CD4-positive, alpha-beta memory T cell (primary cell): ENCODE results near the gene GMIP. TPM values are rescaled to one million over a fixed set of nuclear protein-coding genes. Genes with fewer than 3 reads are reported as not detected.
A peak's percentile ranks its signal among the peaks of the same experiment; 100 is the strongest.

Experiments
- CTCF ChIA-PET: fragments of 350-600 bp; sonication (Branson Sonifier 250); formaldehyde crosslinking; loops from one replicate; lab custom pipeline; 2021; ENCODE audit warnings: inconsistent platforms; ENCODE audit not compliant: partially characterized antibody; lab: Charles Lee
- POLR2A ChIA-PET: fragments of 350-600 bp; sonication (Branson Sonifier 250); formaldehyde crosslinking; loops from one replicate; lab custom pipeline; 2021; ENCODE audit not compliant: partially characterized antibody; lab: Charles Lee
- DNase-seq, 5 donors: peaks; one replicate each; pipeline versions ENCODE4 v3.0.0 to v3.0.0-alpha.2; 2020 to 2022; ENCODE audit warnings: mixed read lengths in 1 of 5
- H3K27ac ChIP-seq: one replicate; pipeline ENCODE4 v1.7.0; 2013; ENCODE audit warnings: low read depth, low read length
- H3K27me3 ChIP-seq: 2 replicates; pipeline ENCODE4 v1.7.0; 2013; ENCODE audit warnings: mild to moderate bottlenecking, low read length, moderate library complexity; ENCODE audit not compliant: insufficient read depth
- H3K36me3 ChIP-seq: 2 replicates; pipeline ENCODE4 v1.7.0; 2013; ENCODE audit warnings: mild to moderate bottlenecking, low read length, moderate library complexity; ENCODE audit not compliant: insufficient read depth
- H3K4me1 ChIP-seq: 2 replicates; pipeline ENCODE4 v1.7.0; 2013; ENCODE audit warnings: mild to moderate bottlenecking, low read length, moderate library complexity; ENCODE audit not compliant: insufficient read depth
- H3K4me3 ChIP-seq, 2 donors: one replicate each; pipeline ENCODE4 v1.7.0; 2013; ENCODE audit warnings: low read length in 2 of 2, mild to moderate bottlenecking in 1 of 2
- H3K9me3 ChIP-seq, 2 donors: one replicate each; pipeline ENCODE4 v1.7.0; 2013; ENCODE audit warnings: low read length in 2 of 2, control low read depth in 1 of 2; ENCODE audit not compliant: control insufficient read depth in 1 of 2
- H3K27ac Mint-ChIP-seq, 7 donors: one replicate each; pipeline ENCODE4 v1.8.0; 2020 to 2021; ENCODE audit warnings: mixed read lengths in 7 of 7, mild to moderate bottlenecking in 6 of 7, inconsistent platforms in 3 of 7, moderate library complexity in 3 of 7
- H3K27me3 Mint-ChIP-seq, 2 donors: one replicate each; pipeline ENCODE4 v1.8.0; 2020 to 2021; ENCODE audit warnings: mixed read lengths in 2 of 2
- H3K36me3 Mint-ChIP-seq, 2 donors: one replicate each; pipeline ENCODE4 v1.8.0; 2020 to 2021; ENCODE audit warnings: mixed read lengths in 2 of 2, inconsistent platforms in 1 of 2, mild to moderate bottlenecking in 1 of 2
- H3K4me1 Mint-ChIP-seq, 4 donors: one replicate each; pipeline ENCODE4 v1.8.0; 2020 to 2021; ENCODE audit warnings: mixed read lengths in 4 of 4, mild to moderate bottlenecking in 1 of 4
- H3K4me3 Mint-ChIP-seq, 8 donors: one replicate each; pipeline ENCODE4 v1.8.0; 2020 to 2021; ENCODE audit warnings: mixed read lengths in 8 of 8, mild to moderate bottlenecking in 7 of 8, moderate library complexity in 6 of 8, inconsistent platforms in 3 of 8
- H3K9me3 Mint-ChIP-seq, 8 donors: one replicate each; pipeline ENCODE4 v1.8.0; 2020 to 2021; ENCODE audit warnings: mixed read lengths in 8 of 8, mild to moderate bottlenecking in 5 of 8, inconsistent platforms in 3 of 8, moderate library complexity in 1 of 8
- intact Hi-C: fragments of 100-400 bp; cut with micrococcal nuclease; formaldehyde crosslinking; loops from one replicate; pipeline ENCODE4 v1.15.1; 2023
- polyA plus RNA-seq, 2 donors: library from polyadenylated mRNA; unstranded; fragments of 300-500 nt; fragmentation: Illumina TruSeq; gene quantifications; one replicate each; pipeline ENCODE4 v1.2.3, GENCODE V29; 2021
- total RNA-seq, 2 experiments: library from RNA; stranded (reverse); gene quantifications; one replicate each; pipeline ENCODE4 v1.2.3, GENCODE V29; 2021

Gene GMIP
- total and polyA plus RNA-seq, 4 experiments from 2014 or later = 28.4 to 105 (median 75.2) TPM

DNA sequence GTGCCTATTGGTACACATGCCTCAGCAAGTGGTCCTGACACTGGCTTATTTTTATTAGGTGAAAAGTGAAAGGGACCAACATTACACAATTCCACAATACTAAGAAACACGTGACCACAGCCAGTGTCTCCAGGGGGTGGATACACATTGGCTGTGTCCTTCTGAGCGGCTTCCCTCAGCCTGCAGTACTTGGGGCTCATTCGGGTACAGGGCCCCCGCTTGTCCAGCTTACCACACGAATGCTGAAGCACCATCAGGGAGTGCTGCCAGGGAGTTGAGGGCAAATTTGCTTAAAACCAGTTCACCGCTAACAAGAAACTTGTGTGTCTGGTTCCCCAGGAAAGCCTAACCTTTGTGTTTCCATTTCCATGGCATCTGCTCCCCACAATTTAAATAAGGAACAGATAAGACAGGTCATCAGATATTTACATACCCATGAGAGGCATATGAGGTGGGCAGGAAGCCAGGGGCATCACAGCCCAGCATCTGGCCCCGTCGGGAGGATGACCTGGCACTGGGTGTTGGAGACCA is 48.2 kb downstream of the GMIP start:
- peaks cover 83% of the 10 kb centered on the region for H3K4me1 ChIP-seq
- CTCF ChIA-PET = no interaction called here
- no peak overlapping the region for H3K4me3 ChIP-seq
- intact Hi-C loops = loop anchor here (5.0 kb wide), 1 partner anchor 37 kb away; no protein-coding TSS in a partner anchor
- H3K27ac Mint-ChIP-seq = peak overlapping the region; percentile 81 to 95 (median 93)
- H3K4me3 Mint-ChIP-seq = peak overlapping the region in 1 of 8 donors; percentile 17
- peaks cover 5% of the 10 kb centered on the region for H3K36me3 ChIP-seq
- H3K27ac ChIP-seq = no peak overlapping the region
- peaks cover 38 to 83% (median 56%) of the 10 kb centered on the region in 4 donors for H3K4me1 Mint-ChIP-seq
- no peaks in the 10 kb centered on the region for H3K27me3 ChIP-seq
- peak in 1 of 5 donors; percentile 27 for DNase-seq
- H3K36me3 Mint-ChIP-seq = peaks cover 13 to 47% of the 10 kb centered on the region in 2 donors
- no peaks in the 10 kb centered on the region for H3K27me3 Mint-ChIP-seq
- H3K9me3 ChIP-seq = no peaks in the 10 kb centered on the region
- POLR2A ChIA-PET = interaction anchor here (1.4 to 2.6 kb wide), 2 partner anchors 17 to 24 kb away, joined by 3 to 11 read pairs; partner anchors contain the start of gene PBX4
- peaks cover 0 to 2% (median 0%) of the 10 kb centered on the region in 8 donors for H3K9me3 Mint-ChIP-seq

DNA sequence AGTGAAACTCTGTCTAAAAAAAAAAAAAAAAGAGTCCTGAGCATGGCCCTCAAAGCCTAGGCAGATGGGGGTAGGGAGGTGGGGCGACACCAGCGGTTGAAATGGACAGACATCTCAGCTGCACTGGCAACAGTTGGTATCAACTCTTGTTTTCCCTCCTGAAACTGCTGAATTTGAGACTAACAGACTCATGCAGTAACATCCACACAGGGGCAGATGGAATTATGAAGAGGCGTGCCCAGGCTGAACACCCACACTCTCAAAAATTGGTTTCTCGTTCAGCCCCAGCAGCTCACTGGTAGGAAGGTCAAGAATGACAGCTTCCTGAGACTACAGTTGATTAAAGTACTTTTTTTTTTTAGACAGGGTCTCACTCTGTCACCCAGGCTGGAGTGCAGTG is 49.1 kb downstream of the GMIP start:
- POLR2A ChIA-PET = interaction anchor here (1.2 to 1.4 kb wide), 2 partner anchors 12 to 18 kb away, joined by 3 to 5 read pairs; no protein-coding TSS in a partner anchor

DNA sequence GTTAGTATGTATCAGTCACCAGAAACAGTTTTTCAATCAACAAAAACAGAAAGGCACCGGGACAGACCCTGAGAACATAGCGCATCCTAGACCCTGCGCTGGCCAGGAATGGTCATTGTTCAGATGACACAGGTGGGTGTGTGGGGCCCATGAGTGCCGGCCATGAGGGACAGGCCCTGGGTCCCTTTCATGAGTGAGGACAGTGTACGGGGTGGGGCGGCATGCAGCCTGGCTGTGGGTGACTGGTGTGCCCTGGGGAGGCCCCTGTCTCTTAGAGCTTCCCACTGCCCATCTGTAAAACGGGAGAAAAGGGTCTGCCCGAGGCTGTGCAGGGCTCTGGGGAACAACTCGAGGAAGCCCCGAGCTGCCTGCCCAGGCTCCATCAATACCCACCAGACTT is 50.8 kb downstream of the GMIP start:
- CTCF ChIA-PET = interaction anchor here (2.0 to 4.5 kb wide), 2 partner anchors 13 to 61 kb away, joined by 10 to 22 read pairs; no protein-coding TSS in a partner anchor
- Mint-ChIP-seq H3K4me3 (peak overlapping the region in 1 of 8 donors; percentile 21), H3K27me3 (no peaks in the 10 kb centered on the region), H3K9me3 (peaks cover 0 to 2% (median 0%) of the 10 kb centered on the region in 8 donors), H3K27ac (peak overlapping the region; percentile 75 to 98 (median 95)), H3K36me3 (peaks cover 16 to 39% of the 10 kb centered on the region in 2 donors), H3K4me1 (peaks cover 38 to 84% (median 61%) of the 10 kb centered on the region in 4 donors)
- peak in 1 of 5 donors; percentile 24 for DNase-seq
- Histone ChIP-seq H3K4me1 (peaks cover 84% of the 10 kb centered on the region), H3K36me3 (peaks cover 5% of the 10 kb centered on the region), H3K27me3 (no peaks in the 10 kb centered on the region), H3K27ac (peak overlapping the region; percentile 90), H3K9me3 (no peaks in the 10 kb centered on the region), H3K4me3 (no peak overlapping the region)
- POLR2A ChIA-PET = interaction anchor here (2.2 to 7.4 kb wide), 3 partner anchors 8 to 77 kb away, joined by 13 to 63 read pairs (median 27); partner anchors contain the start of gene ZNF101
- intact Hi-C loops = no loop called here

More for the DNA sequence above, 49.1 kb downstream of the GMIP start:
- H3K27me3 ChIP-seq = no peaks in the 10 kb centered on the region
- intact Hi-C loops = no loop called here
- peaks cover 5% of the 10 kb centered on the region for H3K36me3 ChIP-seq
- Mint-ChIP-seq H3K4me3 (peak overlapping the region in 1 of 8 donors; percentile 57), H3K9me3 (peaks cover 0 to 2% (median 0%) of the 10 kb centered on the region in 8 donors), H3K4me1 (peaks cover 43 to 86% (median 61%) of the 10 kb centered on the region in 4 donors), H3K27ac (peak overlapping the region in 6 of 7 donors; percentile 37 to 93 (median 79)), H3K36me3 (peaks cover 13 to 48% of the 10 kb centered on the region in 2 donors), H3K27me3 (no peaks in the 10 kb centered on the region)
- peaks cover 83% of the 10 kb centered on the region for H3K4me1 ChIP-seq
- no peaks in the 10 kb centered on the region for H3K9me3 ChIP-seq
- CTCF ChIA-PET = no interaction called here
- DNase-seq = peak in 1 of 5 donors; percentile 24
- no peak overlapping the region for H3K4me3 ChIP-seq
- H3K27ac ChIP-seq = no peak overlapping the region

DNA sequence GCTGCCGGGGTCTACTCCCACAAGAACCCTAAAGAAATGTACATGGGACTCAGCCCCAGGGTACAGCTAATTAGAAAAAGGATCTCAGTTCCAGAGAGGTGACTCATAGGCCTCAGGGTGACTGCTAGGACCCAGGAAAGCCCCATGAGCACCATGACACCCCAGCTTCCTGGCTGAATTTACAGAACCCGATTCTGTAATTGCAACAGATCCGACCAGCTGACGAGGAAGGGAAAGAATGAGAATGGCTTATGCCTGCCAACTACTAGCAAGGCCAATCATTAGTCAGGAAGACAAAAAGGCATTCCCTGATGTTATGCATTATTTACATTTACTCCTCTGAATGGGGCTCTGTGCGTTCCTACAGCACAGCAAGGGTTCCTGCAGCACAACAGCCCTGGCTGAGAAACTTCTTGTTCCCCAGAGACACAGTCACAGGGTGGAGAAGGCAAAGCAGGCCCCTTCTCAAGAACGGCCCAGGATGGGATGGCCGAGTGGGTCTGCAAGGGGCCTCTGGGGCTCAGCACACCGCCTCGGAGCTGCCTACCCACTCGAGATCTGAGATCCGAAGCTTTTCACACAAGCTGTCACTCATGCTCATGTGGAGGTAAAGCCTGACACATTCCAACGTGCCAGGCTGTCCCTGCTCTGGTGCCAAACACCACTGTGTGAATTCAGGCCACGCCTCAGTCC is 52.2 kb downstream of the GMIP start:
- peak; percentile 63 to 96 (median 69) for DNase-seq
- Mint-ChIP-seq H3K4me1 (peaks cover 30 to 74% (median 52%) of the 10 kb centered on the region in 4 donors), H3K9me3 (no peaks in the 10 kb centered on the region), H3K4me3 (peak overlapping the region in 7 of 8 donors; percentile 28 to 88 (median 62)), H3K27ac (peak overlapping the region; percentile 92 to 98 (median 96)), H3K36me3 (peaks cover 14 to 30% of the 10 kb centered on the region in 2 donors), H3K27me3 (no peaks in the 10 kb centered on the region)
- no peaks in the 10 kb centered on the region for H3K9me3 ChIP-seq
- POLR2A ChIA-PET = interaction anchor here (0.9 to 7.4 kb wide), 14 partner anchors 9 to 86 kb away, joined by 3 to 63 read pairs (median 5); partner anchors contain the start of genes GMIP, LPAR2, PBX4 and ZNF101
- intact Hi-C loops = loop anchor here (2.0 kb wide), 1 partner anchor 16 kb away; no protein-coding TSS in a partner anchor
- H3K36me3 ChIP-seq = peaks cover 5% of the 10 kb centered on the region
- CTCF ChIA-PET = interaction anchor here (0.7 to 4.5 kb wide), 8 partner anchors 9 to 59 kb away, joined by 3 to 22 read pairs (median 4); no protein-coding TSS in a partner anchor
- peak overlapping the region; percentile 90 for H3K27ac ChIP-seq
- H3K27me3 ChIP-seq = no peaks in the 10 kb centered on the region
- no peak overlapping the region for H3K4me3 ChIP-seq
- H3K4me1 ChIP-seq = peaks cover 71% of the 10 kb centered on the region

DNA sequence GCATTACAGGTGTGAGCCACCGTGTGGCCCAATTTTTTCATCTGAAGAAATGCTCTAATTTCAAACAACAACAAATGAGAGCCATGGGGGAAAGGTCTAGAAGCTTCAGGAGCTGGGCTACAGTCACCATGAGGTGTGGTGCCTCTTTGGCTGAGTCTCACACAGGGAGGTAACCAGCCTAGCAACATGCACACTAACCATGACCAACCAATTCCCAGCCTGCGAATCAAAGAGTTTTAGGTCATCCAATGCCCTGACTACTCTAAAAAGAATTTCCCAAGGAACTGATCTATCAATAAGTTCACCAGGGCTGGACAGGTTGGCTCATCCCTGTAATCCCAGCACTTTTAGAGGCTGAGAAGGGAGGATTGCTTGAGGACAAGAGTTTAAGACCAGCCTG is 54.9 kb downstream of the GMIP start:
- no peaks in the 10 kb centered on the region for H3K9me3 ChIP-seq
- H3K27me3 ChIP-seq = no peaks in the 10 kb centered on the region
- H3K27ac ChIP-seq = peak overlapping the region; percentile 16
- H3K36me3 ChIP-seq = peaks cover 5% of the 10 kb centered on the region
- ChIA-PET CTCF (interaction anchor here (1.0 to 4.5 kb wide), 4 partner anchors 17 to 34 kb away, joined by 3 to 22 read pairs (median 3); no protein-coding TSS in a partner anchor), POLR2A (interaction anchor here (0.8 to 7.4 kb wide), 4 partner anchors 12 to 49 kb away, joined by 3 to 63 read pairs (median 12); partner anchors contain the start of gene PBX4)
- no peaks in the 10 kb centered on the region for H3K27me3 Mint-ChIP-seq
- peak overlapping the region in 5 of 8 donors; percentile 5 to 65 (median 52) for H3K4me3 Mint-ChIP-seq
- H3K4me1 ChIP-seq = peaks cover 56% of the 10 kb centered on the region
- peaks cover 14 to 26% of the 10 kb centered on the region in 2 donors for H3K36me3 Mint-ChIP-seq
- peaks cover 26 to 55% (median 43%) of the 10 kb centered on the region in 4 donors for H3K4me1 Mint-ChIP-seq
- intact Hi-C loops = no loop called here
- DNase-seq = no peak
- peak overlapping the region; percentile 70 to 98 (median 85) for H3K27ac Mint-ChIP-seq
- H3K9me3 Mint-ChIP-seq = no peaks in the 10 kb centered on the region
- H3K4me3 ChIP-seq = no peak overlapping the region

DNA sequence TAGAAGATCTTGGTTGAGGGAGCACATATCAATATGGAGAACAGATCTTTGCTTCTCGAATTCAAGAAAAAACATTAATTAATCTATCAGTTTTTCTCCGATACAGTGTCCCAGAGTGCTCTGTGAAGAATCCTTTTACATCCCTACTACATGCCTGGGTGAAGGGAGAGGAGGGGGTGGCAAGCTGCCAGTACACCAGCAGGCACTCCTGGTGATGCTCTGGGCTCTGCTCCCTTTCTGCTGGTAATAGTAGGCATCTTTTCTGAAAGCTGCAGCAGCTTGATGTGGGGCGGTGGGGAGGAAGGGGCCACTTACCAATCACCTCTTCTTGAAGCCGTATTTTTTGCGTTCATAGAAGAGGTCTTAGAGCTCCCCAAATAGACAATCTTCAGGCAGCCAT is 55.7 kb downstream of the GMIP start:
- intact Hi-C loops = no loop called here
- Histone ChIP-seq H3K4me1 (peaks cover 51% of the 10 kb centered on the region), H3K27ac (no peak overlapping the region), H3K4me3 (no peak overlapping the region), H3K36me3 (no peaks in the 10 kb centered on the region), H3K9me3 (no peaks in the 10 kb centered on the region), H3K27me3 (no peaks in the 10 kb centered on the region)
- ChIA-PET CTCF (interaction anchor here (0.7 to 1.1 kb wide), 4 partner anchors 18 to 54 kb away, joined by 3 read pairs; no protein-coding TSS in a partner anchor), POLR2A (interaction anchor here (0.9 to 7.4 kb wide), 2 partner anchors 13 to 23 kb away, joined by 3 to 63 read pairs; no protein-coding TSS in a partner anchor)
- peak overlapping the region in 2 of 8 donors; percentile 6 to 43 for H3K4me3 Mint-ChIP-seq
- no peaks in the 10 kb centered on the region for H3K27me3 Mint-ChIP-seq
- H3K4me1 Mint-ChIP-seq = peaks cover 26 to 48% (median 40%) of the 10 kb centered on the region in 4 donors
- DNase-seq = no peak
- peak overlapping the region in 5 of 7 donors; percentile 10 to 98 (median 75) for H3K27ac Mint-ChIP-seq
- H3K36me3 Mint-ChIP-seq = peaks cover 14 to 21% of the 10 kb centered on the region in 2 donors
- H3K9me3 Mint-ChIP-seq = no peaks in the 10 kb centered on the region
